Endometrial microvascular endothelial cells (primary cell): ENCODE results near the gene HDLBP. TPM values are rescaled to one million over a fixed set of nuclear protein-coding genes. Genes with fewer than 3 reads are reported as not detected.

Experiments used
- in situ Hi-C: cut with HindIII; loops from 2 replicates; pipeline ENCODE4 v1.10.0; 2017; ENCODE audit warnings: low sequenced_read_pairs, low pct_unique_long_range_greater_than_20kb; ENCODE audit errors: inconsistent ontology term
- total RNA-seq: library from RNA; depleted of rRNA; stranded (reverse); fragments of >200 nt; gene quantifications from one replicate; pipeline ENCODE4 v1.2.3, GENCODE V29; 2015; ENCODE audit errors: inconsistent ontology term

The HDLBP gene
- total RNA-seq, 1 donor from 2014 or later = 354 TPM

DNA sequence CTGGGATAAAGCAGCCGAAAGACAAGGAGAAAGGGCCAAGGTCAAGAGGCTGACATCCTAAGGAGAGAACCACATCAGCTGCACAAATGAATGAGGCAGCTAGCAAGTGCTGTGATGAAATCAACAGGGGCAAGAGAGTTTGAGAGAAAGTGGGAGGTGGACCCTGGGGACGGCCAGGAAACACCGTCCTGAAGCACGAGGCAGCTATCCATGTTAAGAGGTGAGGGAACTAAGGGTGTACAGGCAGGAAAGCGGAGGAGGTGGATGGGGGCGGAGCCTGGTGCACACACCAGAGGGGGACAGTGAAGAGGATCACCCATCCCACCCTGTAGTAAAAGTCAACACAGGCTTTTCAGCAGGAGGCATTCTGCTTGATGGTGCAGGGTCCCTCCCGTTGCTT is 52.4 kb downstream of the HDLBP start:
- in situ Hi-C loops = no loop called here

DNA sequence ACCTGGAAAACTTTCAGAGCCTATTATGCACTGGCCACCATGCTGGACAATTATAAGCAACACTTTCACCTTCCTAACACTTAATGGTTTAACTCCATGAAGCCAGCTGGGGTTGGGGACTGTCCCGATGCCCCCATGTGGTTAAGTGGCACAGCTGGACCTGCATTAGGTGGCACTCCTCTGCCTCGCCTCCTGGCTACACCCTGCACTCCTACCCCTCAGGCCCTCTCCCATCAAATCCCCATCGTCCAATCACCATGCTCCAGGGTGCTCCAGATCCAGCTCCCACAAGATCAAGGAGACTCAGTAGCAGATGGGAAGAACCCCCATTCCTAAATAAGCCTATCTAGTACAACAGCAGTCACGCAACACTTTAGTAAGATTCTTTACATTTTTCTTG is 53.8 kb downstream of the HDLBP start:
- in situ Hi-C loops = no loop called here

GRCh38 chr2:241260911-241261310 is 54.6 kb downstream of the HDLBP start:
- in situ Hi-C loops = no loop called here

DNA sequence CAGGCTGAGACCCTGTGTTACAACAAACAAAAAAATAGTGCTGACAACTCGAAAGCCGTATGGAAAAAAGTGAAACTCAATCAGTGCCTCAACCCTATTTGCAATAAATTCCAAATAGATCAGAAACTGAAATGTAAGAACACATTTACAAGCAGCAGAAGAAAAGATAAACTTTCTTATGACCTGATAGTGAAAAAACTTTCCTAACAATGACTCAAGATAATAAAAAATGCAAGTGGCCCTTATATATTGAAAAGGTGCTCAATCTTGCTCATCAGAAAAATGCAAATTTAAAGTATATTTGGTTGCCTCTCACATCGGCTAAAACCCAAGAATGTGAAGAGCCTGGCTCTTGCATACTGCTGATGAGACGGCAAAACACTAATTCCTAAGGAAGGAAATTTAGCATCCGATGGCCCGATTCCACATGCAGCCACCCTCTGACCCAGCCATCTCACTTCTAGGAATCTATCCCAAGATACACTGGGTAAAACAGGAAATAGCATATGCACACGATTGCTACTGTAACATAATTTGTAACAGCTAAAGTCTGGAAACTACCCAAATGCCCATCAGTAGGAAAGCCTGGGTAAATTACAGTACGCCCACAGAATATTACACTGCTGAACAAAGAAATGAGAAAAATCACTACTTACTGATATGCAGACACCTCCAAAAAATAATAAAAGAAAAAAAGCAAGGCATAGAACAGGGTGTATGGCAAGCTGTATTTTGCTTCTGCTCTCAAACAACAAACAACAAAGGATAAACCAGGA is 56.8 kb downstream of the HDLBP start:
- in situ Hi-C loops = no loop called here

GRCh38 chr2:241257419-241258032 is 57.9 kb downstream of the HDLBP start:
- in situ Hi-C loops = no loop called here

- in situ Hi-C loops = no loop called here
Observed at GRCh38 chr2:241256168-241256545, 59.3 kb downstream of the HDLBP start.

GRCh38 chr2:241255542-241256167 is 59.8 kb downstream of the HDLBP start:
- in situ Hi-C loops = no loop called here

DNA sequence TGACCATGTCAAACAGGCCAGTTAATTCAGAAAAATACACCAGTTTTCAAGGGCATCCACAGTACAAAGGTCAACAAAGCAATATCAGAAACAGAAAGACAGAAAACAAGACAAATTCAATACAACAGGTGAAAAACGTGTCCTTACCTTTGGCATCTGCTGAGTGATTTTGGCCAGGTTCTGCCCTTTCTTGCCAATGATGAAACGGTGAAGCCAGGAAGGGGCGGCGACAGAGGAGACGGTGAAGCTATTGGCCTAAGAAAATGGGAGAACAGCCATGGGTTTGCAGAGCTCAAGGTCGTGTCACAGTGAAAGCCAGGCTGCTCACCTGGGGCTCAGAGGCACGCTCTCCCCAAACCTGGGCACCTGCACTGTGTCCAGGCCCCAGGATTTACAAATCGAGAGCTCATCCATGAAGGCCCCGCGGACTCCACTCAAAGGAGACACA is 60.5 kb downstream of the HDLBP start:
- in situ Hi-C loops = no loop called here

- in situ Hi-C loops = no loop called here
Observed at GRCh38 chr2:241252778-241253475, 62.5 kb downstream of the HDLBP start.

- in situ Hi-C loops = no loop called here
Observed at GRCh38 chr2:241249654-241250053, 65.8 kb downstream of the HDLBP start.

DNA sequence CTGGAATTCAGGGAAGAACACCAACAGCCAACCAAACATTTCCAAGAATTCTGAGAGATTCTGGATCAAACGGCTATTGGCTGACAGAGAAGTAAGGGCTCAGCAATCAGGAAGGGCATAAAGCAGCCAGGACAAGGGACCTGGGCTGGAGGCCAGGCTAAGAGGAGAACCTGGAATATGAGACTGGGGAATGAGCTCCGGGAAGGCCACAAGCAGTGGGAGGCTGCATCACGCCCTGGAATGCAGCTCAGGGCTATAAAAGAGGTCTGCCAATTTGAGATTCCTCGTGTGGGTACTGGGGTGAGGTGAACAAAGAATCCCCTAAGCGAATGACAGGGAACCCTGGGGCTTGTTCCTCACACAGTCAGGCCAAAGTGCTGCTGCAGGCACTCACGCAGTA is 66.6 kb downstream of the HDLBP start:
- in situ Hi-C loops = no loop called here

- in situ Hi-C loops = no loop called here
Observed at GRCh38 chr2:241248289-241248688, 67.2 kb downstream of the HDLBP start.

DNA sequence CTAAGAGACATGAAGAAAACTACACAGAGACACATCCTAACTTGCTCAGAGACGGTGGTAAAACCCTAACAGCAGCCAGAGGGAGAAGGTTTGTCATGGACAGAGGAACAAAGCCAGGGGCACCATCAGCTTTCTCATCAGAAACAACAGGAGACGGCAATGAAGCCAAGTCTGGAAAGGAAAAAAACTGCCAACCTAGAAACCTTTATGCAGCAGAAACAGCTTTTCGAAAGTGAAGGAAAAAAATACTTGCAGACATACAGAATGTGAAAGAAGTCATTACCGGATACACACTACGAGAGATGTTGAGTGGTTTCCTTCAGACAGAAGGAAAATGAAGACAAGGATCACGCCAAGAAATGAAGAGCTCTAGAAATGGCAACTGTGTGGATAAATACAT is 71.1 kb downstream of the HDLBP start:
- in situ Hi-C loops = no loop called here

- in situ Hi-C loops = no loop called here
Observed at GRCh38 chr2:241242306-241242705, 73.2 kb downstream of the HDLBP start.

DNA sequence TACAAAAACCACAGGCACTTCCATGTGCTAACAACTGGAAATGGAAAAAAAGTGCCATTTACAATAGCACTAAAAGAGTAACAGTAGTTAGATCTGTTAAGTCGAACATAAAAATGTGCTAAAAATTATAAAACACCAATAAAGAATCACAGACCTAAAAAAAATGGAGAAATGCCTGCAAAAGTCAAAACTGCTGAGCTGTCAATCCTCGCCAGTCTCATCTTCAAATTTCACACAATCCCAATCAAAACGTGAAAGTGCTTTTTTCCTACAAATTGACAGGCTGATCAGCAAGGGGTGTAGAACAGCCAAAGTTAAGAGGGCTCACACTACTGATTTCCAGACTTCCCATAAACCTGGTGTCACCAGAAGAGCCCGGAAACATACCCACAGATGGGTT is 73.8 kb downstream of the HDLBP start:
- in situ Hi-C loops = no loop called here

DNA sequence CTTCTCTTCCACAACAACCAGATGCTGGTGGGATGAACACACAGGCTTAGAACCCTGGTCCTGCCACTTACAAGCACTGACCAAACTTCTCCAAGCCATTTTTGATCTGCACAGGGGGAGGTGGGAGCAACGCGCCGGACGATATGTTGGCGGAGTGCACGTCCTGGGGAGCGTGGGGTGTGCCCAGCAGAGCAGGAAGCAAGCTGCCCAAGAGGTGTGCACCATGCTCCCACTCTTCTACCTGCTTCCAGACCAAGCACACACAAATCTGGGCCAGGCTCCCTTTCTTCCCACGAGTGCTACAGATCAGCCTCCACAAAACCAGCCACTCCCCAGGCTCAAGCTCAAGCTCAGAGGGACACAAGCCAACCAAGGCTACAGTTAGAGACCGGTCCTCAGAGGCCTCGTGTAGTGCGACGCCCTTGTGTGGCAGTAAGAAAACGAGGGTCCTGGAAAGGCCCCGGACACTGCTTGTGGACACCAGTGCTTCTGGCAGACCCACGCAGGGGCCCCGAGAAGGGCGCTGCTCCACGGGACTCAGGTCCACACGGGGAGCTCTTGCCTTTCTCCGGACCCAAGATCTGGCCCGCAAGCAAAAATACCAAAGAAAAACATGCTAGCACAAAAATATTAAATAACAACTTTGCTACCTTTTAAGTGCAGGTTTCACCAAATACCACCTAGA is 75.0 kb downstream of the HDLBP start:
- in situ Hi-C loops = no loop called here

- in situ Hi-C loops = no loop called here
Observed at GRCh38 chr2:241239552-241240202, 75.8 kb downstream of the HDLBP start.

DNA sequence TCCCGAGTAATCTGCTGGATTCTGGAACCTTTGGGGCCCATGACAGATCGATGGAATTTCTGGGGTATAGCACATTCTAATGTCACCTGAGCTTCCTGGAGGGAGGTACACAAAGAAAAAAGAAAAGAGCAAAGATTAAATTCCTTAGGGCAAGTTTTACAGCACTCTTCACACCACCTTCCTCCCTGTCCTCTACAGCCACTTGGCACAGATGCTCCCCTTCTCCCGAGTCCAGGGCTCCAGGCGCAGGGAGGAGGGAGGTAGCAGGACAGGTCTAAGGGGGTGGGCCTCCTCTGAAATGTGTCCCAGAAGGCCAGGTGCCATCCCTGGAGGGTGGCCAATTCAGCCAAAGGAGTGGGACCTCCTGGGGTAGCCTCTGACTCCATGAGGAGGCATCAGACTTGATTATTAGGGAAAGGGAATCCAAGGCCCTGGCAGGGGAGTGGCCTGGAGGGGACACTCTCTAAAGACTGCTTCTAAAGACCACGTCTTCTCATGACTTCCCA is 76.7 kb downstream of the HDLBP start:
- in situ Hi-C loops = no loop called here
